ENCODE data around the gene GNB5. TPM values are rescaled to one million over a fixed set of nuclear protein-coding genes. Genes with fewer than 3 reads are reported as not detected.

GNB5 gene
- total RNA-seq, 1 donor from 2014 or later = 21.6 TPM

DNA sequence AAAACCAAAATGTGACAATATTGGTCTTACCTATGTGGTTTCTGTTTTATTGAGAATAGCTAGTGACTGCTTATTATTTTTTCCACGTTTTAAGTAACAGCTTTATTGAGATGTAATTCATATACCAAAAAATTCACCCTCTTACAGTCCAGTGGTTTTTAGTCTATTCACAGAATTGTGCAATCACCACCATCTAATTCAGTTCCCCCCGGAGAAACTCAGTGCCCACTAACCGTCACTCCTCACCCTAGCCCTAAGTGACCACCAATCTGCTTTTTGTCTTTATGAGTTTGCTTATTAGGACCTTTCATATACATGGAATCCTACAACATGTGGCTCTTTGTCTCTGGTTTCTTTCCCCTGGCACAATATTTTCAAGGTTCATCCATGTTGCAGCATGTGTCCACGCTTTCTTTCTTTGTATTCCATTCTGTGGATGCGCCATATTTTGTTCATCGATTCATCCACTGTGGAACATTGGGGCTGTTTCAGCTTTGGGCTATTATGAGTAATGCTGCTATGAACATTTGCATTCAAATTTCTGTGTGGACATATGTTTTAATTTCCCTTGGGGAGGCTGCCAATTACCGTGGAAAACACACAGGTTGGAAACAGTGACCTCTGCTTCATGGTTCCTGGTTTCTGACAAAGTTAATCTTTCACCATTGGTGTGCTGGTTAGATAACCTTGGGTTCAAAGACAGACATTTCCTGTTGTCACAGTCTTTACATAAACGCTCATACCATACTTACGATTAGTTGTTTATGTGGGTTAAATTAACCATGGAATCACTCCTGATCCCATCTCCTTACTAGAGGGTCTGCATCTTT, 75.4 kb downstream of the GNB5 start:
- no peak for DNase-seq (ENCODE audit: low read depth)

DNA sequence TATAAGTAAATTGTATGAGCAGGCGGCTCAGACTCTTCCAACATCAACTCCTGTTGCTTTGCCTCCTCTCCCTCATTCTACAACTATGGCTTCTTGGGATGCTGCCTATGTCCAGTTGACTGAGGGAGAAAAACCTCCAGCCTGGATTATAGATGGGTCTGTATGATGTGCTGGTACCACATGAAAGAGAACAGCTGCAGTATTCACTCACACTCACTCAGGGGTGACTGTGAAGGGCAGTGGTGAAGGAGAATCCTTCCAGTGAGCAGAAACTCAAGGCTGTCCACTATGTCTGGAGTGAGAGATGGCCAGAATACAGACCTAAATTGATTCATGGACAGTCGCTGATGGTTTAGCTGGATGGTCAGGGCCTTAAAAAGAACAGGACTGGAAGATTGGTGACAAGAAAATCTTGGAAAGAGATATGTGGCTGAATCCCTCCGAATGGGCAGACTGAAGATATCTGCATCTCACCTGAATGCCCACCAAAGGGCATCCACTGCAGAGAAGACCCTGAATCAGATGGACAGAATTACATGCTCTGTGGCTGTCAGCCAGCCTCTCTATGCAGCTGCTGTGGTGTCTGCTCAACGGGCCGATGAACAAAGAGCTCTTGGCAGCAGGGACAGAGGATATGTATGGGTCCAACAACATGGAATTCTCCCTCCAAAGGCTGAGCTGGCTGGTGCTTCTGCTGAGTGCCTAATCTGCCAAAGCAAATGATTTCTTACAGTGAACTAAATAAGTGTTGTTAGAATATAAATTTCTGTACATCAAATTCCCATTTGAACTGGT, 76.7 kb downstream of the GNB5 start:
- DNase-seq (ENCODE audit: low read depth) = peak; percentile 68

DNA sequence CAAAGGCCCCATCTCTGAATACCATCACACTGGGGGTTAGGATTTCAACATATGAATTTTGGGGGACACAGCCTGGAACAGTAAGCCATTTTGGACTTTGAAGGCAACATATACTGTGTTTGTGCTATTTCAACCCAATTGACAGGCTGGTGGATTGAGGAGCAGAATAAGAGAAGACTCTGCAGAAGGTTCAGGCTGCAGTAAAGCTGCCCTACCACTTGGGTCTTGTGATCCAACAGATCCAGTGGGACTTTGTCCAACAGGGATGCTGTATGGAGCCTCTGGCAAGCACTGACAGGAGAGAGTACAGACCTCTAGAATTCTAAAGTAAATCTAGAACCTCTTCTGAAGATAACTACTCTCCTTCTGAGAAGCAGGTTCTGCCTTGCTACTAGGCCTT, 77.5 kb downstream of the GNB5 start:
- no peak for DNase-seq (ENCODE audit: low read depth)

DNA sequence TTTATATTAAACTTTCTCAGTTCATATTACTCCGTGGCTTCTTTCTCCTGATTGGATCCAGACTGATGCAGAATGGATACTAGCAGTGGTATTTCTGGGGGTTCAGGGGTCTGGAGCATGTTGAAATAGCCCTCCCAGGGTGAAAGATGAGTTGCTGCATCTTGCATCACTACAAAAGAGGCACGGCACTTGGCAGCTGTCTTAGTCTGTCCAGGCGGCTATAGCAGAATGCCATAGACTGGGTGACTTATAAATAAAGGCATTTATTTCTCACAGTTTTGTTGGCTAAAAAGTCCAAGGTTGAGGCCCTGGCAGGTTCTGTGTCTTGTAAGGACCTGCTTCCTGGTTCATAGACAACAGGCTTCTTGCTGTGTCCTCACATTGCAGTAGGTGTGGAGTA, 78.0 kb downstream of the GNB5 start:
- peak; percentile 63 for DNase-seq (ENCODE audit: low read depth)

DNA sequence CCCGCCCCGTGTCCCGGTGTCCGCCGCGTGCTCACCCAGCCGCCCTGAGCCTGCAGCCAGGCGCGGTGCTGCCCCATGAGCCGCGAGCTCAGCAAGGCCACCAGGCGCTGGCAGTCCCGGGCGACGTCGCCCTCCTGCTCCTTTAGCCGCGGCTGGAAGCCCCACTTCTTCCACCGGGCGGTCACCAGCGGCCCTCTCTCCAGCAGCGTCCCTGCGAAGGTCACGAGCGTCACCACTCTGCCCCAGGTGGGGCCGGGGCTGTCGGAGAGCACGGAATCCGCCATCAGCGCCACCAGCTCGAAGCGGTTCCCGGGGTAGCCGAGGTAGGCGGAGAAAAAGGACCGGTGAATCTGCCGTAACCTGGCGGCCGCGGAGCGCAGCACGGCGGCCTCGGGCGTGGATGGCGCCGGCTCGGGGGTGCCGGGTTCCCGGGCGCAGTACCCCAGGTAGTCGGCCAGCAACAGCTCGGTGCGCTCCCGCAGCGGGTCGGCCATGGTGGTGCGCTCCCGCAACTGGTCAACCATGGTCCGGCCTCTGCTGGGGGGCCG, 78.9 kb downstream of the GNB5 start:
- no peak for DNase-seq (ENCODE audit: low read depth)

DNA sequence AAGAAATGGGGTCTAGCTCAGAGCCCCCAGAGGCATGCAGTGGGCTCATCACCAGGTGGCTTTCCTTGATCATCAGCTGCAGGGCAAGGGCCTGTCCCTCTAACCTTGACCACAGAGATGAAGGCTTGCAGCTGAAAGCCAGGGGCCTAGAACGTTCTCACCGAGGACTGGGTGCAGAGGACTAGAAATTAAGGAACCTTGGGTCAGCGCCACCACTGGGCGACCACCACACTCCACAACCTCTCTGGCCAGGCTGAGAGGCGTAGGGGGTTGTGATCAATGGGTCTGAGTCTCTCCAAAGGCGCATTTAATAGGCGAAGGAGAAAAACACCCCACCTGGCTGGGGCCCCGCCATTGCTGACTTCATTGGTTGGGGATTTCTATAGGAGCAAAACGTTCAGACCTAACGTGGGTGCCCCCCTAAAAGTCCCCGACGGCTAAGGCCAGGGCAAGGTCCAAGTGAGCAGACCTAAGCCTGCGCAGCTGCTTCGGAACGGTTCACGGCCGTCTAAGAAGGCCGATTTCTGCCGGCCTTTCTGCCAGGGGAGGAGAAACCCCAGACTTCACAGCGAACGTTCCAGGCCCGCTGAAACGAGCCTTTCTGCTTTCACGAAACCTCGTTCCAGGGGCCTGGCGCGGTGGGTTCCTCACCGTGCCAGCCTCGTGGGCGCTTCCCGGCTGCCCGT, 79.5 kb downstream of the GNB5 start:
- DNase-seq (ENCODE audit: low read depth) = no peak

DNA sequence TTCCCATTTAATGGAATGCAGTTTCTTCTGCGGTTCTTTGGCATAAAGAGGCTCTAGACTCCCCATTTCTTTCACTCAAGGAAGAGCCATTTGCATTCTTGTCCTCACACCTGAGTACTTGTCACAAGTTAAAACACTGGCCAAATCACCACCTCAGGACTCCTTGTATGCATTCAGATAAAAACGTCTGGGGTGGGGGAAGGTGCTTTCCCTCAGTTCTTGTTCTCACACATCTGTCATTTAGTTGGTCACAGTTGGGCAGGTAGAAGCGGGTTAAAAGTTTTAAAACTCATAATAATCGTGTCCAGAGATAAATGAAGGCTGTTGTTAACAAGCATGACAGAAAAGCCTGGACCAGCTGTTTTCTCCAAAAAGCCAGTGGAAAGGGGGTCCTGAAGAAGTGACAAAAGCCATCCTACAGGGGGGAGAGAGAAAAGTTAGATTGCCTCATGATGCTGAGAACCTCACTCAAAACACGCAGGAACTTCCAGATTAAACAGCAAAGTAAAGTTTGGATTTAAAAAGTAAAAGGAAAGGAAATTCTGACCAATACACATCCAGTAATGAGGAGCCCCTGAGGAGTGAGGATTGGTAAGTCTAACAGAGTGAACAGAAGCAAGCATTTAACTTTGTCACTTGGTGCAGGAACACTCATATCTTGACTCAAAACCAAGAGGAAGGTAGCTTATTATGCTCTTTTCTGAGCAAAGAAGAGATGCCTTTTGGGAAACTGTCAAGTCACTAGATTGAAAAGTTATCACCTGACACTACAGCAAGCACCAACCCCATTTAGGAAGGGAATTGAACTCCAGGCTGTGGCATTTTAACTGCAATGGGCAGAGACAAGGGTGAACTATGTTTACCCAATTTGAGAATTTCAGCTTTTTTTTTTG, 81.4 kb downstream of the GNB5 start:
- DNase-seq (ENCODE audit: low read depth) = no peak

DNA sequence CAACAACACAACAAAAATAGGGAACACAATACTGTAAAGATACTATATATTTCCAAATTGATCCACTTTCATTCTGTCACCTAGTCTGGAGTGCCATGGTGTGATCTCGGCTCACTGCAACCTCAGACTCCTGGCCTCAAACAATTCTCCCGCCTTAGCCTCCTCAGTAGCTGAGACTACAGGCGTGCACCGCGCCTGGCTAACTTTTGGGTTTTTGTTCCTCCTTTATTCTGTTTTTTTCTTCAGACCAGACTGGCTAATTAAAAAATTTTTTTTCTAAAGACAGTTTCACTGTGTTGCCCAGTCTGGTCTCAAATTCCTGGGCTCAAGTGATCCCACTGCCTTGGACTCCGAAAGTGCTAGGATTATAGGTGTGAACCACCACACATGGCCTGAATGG, 84.0 kb downstream of the GNB5 start:
- no peak for DNase-seq (ENCODE audit: low read depth)

DNA sequence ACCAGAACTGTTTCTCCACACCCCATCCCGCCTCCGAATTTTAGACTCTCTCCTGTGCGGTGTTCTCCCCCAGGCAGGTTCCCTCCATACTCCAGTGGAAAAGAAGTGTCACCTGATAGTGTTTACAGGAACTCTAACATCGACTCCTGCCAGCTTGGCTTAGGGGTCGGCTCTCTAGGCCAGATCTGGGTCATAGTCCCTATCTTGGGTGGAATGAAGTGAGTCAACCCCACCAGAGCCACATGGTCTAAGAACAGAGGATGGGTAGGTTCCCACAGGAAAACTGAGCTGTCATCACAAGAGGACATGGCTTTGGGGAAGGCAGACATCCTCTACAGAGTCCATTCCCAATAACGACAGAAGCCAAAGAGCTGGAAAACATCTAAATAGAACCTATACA, 84.6 kb downstream of the GNB5 start:
- DNase-seq (ENCODE audit: low read depth) = no peak

DNA sequence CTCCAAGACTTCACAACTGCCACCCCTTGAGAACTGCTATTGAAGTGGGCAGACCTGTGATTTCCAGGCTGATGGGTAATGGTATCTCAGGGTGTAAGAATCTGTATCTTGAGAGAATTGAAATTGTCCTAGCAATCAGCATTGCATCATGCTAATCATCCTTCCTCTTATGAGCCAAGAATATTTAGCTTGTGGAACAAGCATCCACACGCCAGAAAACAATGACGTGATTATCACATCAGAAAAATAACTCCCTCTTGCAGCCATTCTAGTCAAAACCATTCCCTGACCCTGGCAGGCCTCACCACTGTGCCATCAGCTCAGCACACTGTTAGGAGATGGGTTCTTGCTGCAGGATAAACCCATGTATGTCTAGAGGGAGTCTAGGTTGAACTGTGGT, 85.3 kb downstream of the GNB5 start:
- DNase-seq (ENCODE audit: low read depth) = no peak

DNA sequence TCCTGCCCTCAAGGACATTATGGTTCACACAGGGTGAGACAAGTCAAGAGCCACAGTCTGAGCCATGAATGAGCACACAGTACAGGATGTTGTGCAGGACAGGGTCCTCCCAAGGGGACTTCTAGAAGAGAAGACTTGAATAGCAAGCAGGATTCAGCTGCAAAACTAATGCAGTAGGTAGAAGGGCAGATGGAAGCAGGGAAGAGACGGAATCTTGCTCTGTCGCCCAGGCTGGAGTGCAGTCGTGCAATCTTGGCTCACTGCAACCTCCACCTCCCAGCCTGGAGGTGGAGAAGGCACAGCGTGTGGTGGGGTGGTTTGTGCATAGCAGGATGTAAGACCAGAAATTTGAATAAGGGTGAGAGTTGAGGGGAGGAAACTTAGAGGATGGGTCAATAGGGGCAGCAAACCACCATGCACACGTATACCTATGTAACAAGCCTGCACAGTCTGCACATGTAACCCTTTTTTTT, 86.6 kb downstream of the GNB5 start:
- DNase-seq (ENCODE audit: low read depth) = no peak

DNA sequence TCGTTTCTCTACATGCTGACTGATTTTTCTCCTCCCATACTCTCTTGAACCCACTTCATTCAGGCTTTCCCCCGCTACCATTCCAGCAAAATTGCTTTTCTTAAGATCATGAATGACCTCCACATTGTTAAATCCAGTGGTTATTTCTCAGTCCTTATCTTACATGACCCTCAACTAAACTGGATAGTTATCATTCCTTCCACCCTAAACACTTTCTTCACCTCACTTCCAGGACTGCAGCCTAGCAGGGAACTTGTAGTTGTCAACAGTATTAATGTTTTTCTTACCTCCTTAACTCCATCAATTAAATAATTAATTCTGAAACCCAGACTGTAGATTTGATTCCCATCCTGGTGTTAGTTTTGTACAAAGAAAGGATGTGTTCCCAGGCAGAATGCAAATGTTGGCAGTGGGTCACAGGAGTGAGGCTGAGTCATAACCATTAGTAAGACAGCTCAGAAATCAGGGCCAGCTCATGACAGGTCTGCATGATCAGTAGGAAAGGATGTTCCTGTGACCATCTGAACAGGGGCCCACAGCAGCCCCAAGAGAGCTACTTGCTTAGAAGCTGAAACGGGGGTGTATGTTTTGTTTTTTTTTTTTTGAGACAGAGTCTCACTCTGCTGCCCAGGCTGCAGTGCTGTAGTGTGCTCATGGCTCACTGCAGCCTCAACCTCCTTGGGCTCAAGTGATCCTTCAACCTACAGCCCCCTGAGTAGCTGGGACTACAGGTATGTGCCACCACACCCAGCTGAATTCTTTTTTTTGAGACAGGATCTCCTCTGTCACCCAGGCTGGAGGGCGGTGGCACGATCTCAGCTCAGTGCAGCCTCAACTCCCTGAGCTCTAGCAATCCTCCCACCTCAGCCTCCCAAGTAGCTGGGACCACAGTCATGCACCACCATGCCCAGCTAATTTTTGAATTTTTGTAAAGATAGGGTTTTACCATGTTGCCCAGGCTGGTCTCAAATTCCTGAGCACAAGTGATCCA, 87.7 kb downstream of the GNB5 start:
- peak; percentile 79 for DNase-seq (ENCODE audit: low read depth)

DNA sequence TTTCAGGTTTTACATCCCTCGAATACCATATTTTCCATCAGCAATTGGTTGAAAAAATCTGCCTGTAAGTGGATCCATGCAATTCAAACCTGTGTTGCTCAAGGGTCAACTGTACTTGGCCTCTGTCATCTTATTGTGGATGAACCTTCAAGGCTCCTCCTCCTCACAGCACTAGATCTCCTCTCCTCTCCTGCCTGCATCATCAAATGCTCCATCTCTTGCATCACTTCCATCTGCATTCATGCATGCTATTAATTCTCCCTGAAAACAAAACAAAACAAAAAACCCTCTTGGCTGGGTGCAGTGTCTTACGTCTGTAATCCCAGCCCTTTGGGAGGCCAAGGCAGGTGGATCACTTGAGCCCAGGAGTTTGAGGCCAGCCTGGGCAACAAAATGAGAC, 88.7 kb downstream of the GNB5 start:
- DNase-seq (ENCODE audit: low read depth) = no peak

DNA sequence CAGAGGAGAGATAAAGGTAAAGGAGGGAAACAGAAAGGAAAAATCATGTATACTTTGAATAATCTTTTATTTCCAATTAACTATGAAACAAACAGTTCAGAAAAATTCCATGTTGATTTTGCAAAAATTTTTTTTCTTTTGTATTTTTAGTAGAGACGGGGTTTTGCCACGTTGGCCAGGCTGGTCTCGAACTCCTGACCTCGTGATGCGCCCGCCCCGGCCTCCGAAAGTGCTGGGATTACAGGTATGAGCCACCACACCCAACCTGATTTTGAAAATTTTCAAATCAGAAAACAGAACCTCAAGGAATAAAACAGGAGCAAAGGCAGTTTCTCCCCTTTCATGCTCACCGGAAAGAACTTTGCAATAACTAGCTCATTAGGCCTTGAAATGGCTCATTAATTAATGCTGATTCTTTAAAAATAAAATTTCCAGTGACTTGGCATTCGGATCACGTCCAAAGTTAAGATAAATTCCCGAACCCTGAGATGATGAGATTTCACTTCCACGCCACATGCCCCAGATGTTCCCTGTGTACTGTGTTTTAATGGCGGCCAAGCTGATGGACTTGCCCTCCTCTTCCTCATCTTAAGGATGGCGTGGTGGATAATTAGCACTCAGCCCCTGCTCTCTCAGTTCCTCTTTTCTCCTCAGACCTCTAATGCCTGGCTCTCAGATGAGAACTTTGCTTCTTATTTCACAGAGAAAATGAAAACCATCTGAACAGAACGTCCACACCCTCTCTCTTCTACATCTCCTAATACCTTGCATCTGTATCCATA, 89.5 kb downstream of the GNB5 start:
- no peak for DNase-seq (ENCODE audit: low read depth)

DNA sequence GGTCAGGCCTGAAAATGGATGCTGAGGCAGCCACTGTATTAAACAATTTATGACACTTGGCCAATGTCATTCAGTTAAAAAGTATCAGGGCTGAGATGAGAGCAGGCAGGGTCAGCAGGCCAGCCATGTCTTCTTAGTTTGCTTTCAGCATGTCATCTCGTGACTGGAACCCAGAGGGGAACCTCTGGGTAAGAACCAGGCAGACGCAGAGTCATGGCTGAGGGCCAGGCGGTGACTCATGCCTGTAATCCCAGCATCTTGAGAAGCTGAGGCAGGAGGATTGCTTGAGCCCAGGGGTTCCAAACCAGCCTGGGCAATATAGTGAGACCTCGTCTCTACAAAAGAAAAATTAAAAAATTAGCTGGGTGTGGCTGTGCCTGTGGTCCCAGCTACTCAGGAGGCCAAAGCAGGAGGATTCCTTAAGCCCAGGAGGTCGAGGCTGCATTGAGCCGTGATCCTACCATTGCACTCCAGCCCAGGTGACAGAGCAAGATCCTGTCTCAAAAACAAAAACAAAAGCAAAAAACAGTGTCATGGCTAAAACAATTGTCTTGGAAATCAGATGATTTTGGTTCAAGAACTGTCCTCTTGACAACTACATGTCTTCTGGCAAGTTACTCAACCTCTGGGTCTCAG, 90.3 kb downstream of the GNB5 start:
- DNase-seq (ENCODE audit: low read depth) = peak; percentile 82

DNA sequence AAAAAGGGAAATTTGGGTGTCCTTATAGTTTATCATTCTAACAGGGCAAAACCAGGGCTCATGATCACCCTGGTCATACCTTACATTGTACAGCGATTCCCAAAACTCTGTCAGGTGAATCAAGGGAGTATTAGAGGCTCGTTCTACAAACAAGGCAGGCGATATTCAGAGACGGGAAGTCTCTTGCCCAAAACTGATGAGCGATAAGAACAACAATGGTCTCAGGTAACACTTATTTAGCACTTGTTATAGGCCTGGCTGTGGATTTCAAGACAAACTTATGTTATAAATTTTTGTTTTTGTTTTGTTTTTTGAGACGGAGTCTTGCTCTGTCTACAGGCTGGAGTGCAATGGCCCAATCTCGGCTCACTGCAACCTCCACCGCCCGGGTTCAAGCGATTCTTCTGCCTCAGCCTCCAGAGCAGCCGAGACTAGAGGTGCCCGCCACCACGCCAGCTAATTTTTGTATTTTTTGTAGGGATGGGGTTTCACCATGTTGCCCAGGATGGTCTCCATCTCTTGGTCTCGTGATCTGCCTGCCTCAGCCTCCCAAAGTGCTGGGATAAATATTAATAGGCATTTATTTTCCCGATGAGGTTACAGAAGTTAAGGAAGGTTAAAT, 91.4 kb downstream of the GNB5 start:
- DNase-seq (ENCODE audit: low read depth) = no peak

DNA sequence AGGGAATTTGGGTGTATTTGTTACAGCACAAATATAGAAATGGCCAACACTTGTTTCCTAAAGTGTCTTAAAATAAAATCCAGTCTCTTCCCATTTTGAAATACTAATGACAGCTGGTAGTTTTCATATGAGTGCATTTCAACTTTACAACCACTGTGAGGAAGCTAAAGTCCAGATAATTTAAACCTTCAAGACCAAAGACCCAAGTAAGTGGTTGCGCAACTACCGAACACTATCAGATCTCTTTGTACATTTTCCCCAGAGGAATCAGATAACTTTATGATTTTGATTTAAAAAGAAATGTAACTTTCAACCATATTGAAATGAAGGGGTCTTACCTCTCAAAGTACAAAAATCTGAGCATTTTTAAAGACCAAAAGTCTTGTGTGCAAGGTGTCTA, 92.9 kb downstream of the GNB5 start:
- peak; percentile 42 for DNase-seq (ENCODE audit: low read depth)

DNA sequence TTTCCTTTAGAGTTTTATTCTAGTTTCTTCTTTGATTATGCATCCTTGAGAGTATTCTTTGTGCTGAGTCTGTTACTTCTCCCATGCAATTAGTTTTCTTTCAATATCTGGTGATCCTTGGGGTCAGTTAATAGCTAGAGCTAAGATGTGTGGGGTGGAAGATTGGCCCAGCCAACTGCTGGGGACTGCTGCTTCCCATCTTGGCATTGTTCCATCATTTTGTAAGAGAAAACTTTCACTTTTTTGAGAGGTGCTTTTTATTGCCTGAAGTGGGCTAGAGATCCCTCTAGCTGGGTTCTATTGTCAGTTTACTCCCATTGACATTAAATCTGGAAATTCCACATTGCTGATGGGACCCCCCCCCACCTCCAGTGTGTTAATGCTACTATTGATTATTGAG, 94.0 kb downstream of the GNB5 start:
- DNase-seq (ENCODE audit: low read depth) = peak; percentile 40

Data from myocyte (in vitro differentiated cells).